Chondrocyte (in vitro differentiated cells): ENCODE data around the gene RGS3. TPM values are rescaled to one million over a fixed set of nuclear protein-coding genes. Genes with fewer than 3 reads are reported as not detected.

ENCODE experiments used
- DNase-seq: peaks from one replicate; pipeline ENCODE4 v3.0.0; 2021; ENCODE audit warnings: mixed read lengths, low spot score
- H3K27ac Mint-ChIP-seq: one replicate; pipeline ENCODE4 v1.8.0; 2021; ENCODE audit warnings: mild to moderate bottlenecking, moderate library complexity, mixed read lengths; ENCODE audit not compliant: unreplicated experiment
- H3K27me3 Mint-ChIP-seq: 2 replicates; pipeline ENCODE4 v1.8.0; 2021; ENCODE audit warnings: low read depth, mixed read lengths
- H3K36me3 Mint-ChIP-seq: 2 replicates; pipeline ENCODE4 v1.8.0; 2021; ENCODE audit warnings: low read depth, mixed read lengths
- H3K4me1 Mint-ChIP-seq: 2 replicates; pipeline ENCODE4 v1.8.0; 2021; ENCODE audit warnings: low read depth, mild to moderate bottlenecking, mixed read lengths
- H3K4me3 Mint-ChIP-seq: one replicate; pipeline ENCODE4 v1.8.0; 2021; ENCODE audit warnings: mild to moderate bottlenecking, moderate library complexity, mixed read lengths; ENCODE audit not compliant: unreplicated experiment
- H3K9me3 Mint-ChIP-seq: 2 replicates; pipeline ENCODE4 v1.8.0; 2021; ENCODE audit warnings: low read depth, mixed read lengths
- CTCF ChIP-seq: fragments of 200-600 bp; sonication (generic); IDR thresholded peaks from 2 replicates; pipeline ENCODE4 v1.5.0; 2021; ENCODE audit warnings: antibody characterized with exemption, mild to moderate bottlenecking, moderate library complexity
- total RNA-seq: library from RNA; stranded (reverse); gene quantifications from 3 replicates; pipeline ENCODE4 v1.2.1, GENCODE V29; 2021

The RGS3 gene
- total RNA-seq, 1 donor from 2014 or later = 55.2 TPM

GRCh38 chr9:113501852-113502251 lies 38.3 kb downstream of the RGS3 start:
- Mint-ChIP-seq H3K27ac (no peak overlapping the region), H3K9me3 (no peaks in the 10 kb centered on the region), H3K4me3 (no peak overlapping the region), H3K4me1 (peaks cover 40% of the 10 kb centered on the region), H3K36me3 (no peaks in the 10 kb centered on the region), H3K27me3 (no peaks in the 10 kb centered on the region)
- DNase-seq = peak; percentile 7
- TF ChIP-seq CTCF = no peak

GRCh38 chr9:113502427-113503034 lies 39.0 kb downstream of the RGS3 start:
- H3K27ac Mint-ChIP-seq = peak overlapping the region; percentile 38
- no peaks in the 10 kb centered on the region for H3K9me3 Mint-ChIP-seq
- TF ChIP-seq CTCF = no peak
- H3K36me3 Mint-ChIP-seq = no peaks in the 10 kb centered on the region
- no peak overlapping the region for H3K4me3 Mint-ChIP-seq
- H3K4me1 Mint-ChIP-seq = peaks cover 40% of the 10 kb centered on the region
- DNase-seq = peak; percentile 27
- no peaks in the 10 kb centered on the region for H3K27me3 Mint-ChIP-seq

- no peak for TF ChIP-seq CTCF
- Mint-ChIP-seq H3K4me3 (no peak overlapping the region), H3K9me3 (no peaks in the 10 kb centered on the region), H3K27ac (peak overlapping the region; percentile 38), H3K36me3 (no peaks in the 10 kb centered on the region), H3K4me1 (peaks cover 41% of the 10 kb centered on the region), H3K27me3 (no peaks in the 10 kb centered on the region)
- DNase-seq = no peak
Measured at GRCh38 chr9:113503131-113503541, 39.6 kb downstream of the RGS3 start.

- TF ChIP-seq CTCF = no peak
- no peaks in the 10 kb centered on the region for H3K27me3 Mint-ChIP-seq
- peak overlapping the region; percentile 87 for H3K27ac Mint-ChIP-seq
- no peaks in the 10 kb centered on the region for H3K9me3 Mint-ChIP-seq
- DNase-seq = peak; percentile 46
- H3K36me3 Mint-ChIP-seq = no peaks in the 10 kb centered on the region
- H3K4me3 Mint-ChIP-seq = peak overlapping the region; percentile 16
- H3K4me1 Mint-ChIP-seq = peaks cover 46% of the 10 kb centered on the region
Measured at GRCh38 chr9:113503613-113504211, 40.2 kb downstream of the RGS3 start.

GRCh38 chr9:113504725-113505590 lies 41.4 kb downstream of the RGS3 start:
- DNase-seq = peak; percentile 44
- Mint-ChIP-seq H3K4me1 (peaks cover 53% of the 10 kb centered on the region), H3K4me3 (no peak overlapping the region), H3K9me3 (no peaks in the 10 kb centered on the region), H3K27me3 (no peaks in the 10 kb centered on the region), H3K27ac (peak overlapping the region; percentile 76), H3K36me3 (no peaks in the 10 kb centered on the region)
- no peak for TF ChIP-seq CTCF
